CD14-positive monocyte (primary cell): Measurements from ENCODE around the gene DHRS12. TPM values are rescaled to one million over a fixed set of nuclear protein-coding genes. Genes with fewer than 3 reads are reported as not detected.

Experiments used
- DNase-seq, 3 donors: peaks; one replicate each; pipeline ENCODE4 v3.0.0-alpha.2; 2011 to 2022
- H2AFZ ChIP-seq: 2 replicates; pipeline ENCODE4 v1.6.0; 2012; ENCODE audit warnings: mild to moderate bottlenecking, low read depth, low read length, inconsistent platforms; ENCODE audit not compliant: insufficient read depth, poor library complexity, severe bottlenecking
- H3K27ac ChIP-seq, 2 donors: 1 replicate in 1 of 2; 2 replicates in 1 of 2; pipeline ENCODE4 v1.5.1; 2012 to 2013; ENCODE audit warnings: low read length in 2 of 2, control low read depth in 1 of 2, inconsistent platforms in 1 of 2, low read depth in 1 of 2, mild to moderate bottlenecking in 1 of 2
- H3K27me3 ChIP-seq, 2 donors: one replicate each; pipeline versions ENCODE4 v1.6.0 to v1.6.1; 2011 to 2013; ENCODE audit warnings: low read length in 2 of 2; ENCODE audit not compliant: control insufficient read depth in 2 of 2, insufficient read depth in 2 of 2
- H3K36me3 ChIP-seq, 2 donors: replicated peaks in 1 of 2; 1 replicate in 1 of 2; 2 replicates in 1 of 2; pipeline versions ENCODE4 v1.5.1 to v1.6.1; 2012 to 2013; ENCODE audit warnings: low read length in 2 of 2, control low read depth in 1 of 2, inconsistent platforms in 1 of 2, mild to moderate bottlenecking in 1 of 2; ENCODE audit not compliant: insufficient read depth in 2 of 2, control insufficient read depth in 1 of 2
- H3K4me1 ChIP-seq, 2 donors: 1 replicate in 1 of 2; 2 replicates in 1 of 2; pipeline versions ENCODE4 v1.5.1 to v1.6.1; 2012 to 2013; ENCODE audit warnings: low read length in 2 of 2, control low read depth in 1 of 2, inconsistent platforms in 1 of 2, mild to moderate bottlenecking in 1 of 2, moderate library complexity in 1 of 2; ENCODE audit not compliant: insufficient read depth in 2 of 2, control insufficient read depth in 1 of 2
- H3K4me2 ChIP-seq: replicated peaks from 2 replicates; pipeline ENCODE3; 2012; ENCODE audit warnings: low read length, moderate library complexity, mild to moderate bottlenecking; ENCODE audit not compliant: poor library complexity, severe bottlenecking; ENCODE audit errors: extremely low read depth
- H3K4me3 ChIP-seq, 3 experiments: fragments of 200-600 bp in 1 of 3; sonication (generic) in 1 of 3; replicated peaks in 1 of 3; 1 replicate in 2 of 3; 2 replicates in 1 of 3; pipeline ENCODE4 v1.5.1; 2011 to 2013; ENCODE audit warnings: low read length in 3 of 3, mild to moderate bottlenecking in 3 of 3, control low read depth in 2 of 3, low read depth in 2 of 3, inconsistent platforms in 1 of 3, moderate library complexity in 1 of 3
- H3K79me2 ChIP-seq: 2 replicates; pipeline ENCODE4 v1.6.0; 2012; ENCODE audit warnings: mild to moderate bottlenecking, control low read depth, inconsistent platforms, low read length, moderate library complexity; ENCODE audit not compliant: insufficient read depth
- H3K9ac ChIP-seq: 2 replicates; pipeline ENCODE4 v1.6.0; 2017; ENCODE audit warnings: low read length, mild to moderate bottlenecking; ENCODE audit not compliant: insufficient read depth, poor library complexity, severe bottlenecking
- H3K9me3 ChIP-seq, 2 donors: replicated peaks in 1 of 2; 1 replicate in 1 of 2; 2 replicates in 1 of 2; pipeline versions ENCODE4 v1.5.1 to v1.6.1; 2012 to 2013; ENCODE audit warnings: low read length in 2 of 2, control low read depth in 1 of 2; ENCODE audit not compliant: control insufficient read depth in 1 of 2, insufficient read depth in 1 of 2
- H4K20me1 ChIP-seq: 2 replicates; pipeline ENCODE4 v1.6.0; 2012; ENCODE audit warnings: mild to moderate bottlenecking, low read length, control low read depth, moderate library complexity; ENCODE audit not compliant: insufficient read depth
- H3K27ac Mint-ChIP-seq, 7 donors: one replicate each; pipeline ENCODE4 v1.8.0; 2020; ENCODE audit warnings: mild to moderate bottlenecking in 7 of 7, mixed read lengths in 7 of 7, moderate library complexity in 6 of 7, inconsistent platforms in 2 of 7
- H3K27me3 Mint-ChIP-seq, 3 donors: one replicate each; pipeline ENCODE4 v1.8.0; 2021 to 2022; ENCODE audit warnings: low read depth in 3 of 3, mild to moderate bottlenecking in 3 of 3, mixed read lengths in 3 of 3, moderate library complexity in 3 of 3, inconsistent platforms in 1 of 3
- H3K36me3 Mint-ChIP-seq, 2 donors: one replicate each; pipeline ENCODE4 v1.8.0; 2020; ENCODE audit warnings: mixed read lengths in 2 of 2, inconsistent platforms in 1 of 2, mild to moderate bottlenecking in 1 of 2
- H3K4me1 Mint-ChIP-seq: one replicate; pipeline ENCODE4 v1.8.0; 2020; ENCODE audit warnings: mild to moderate bottlenecking, mixed read lengths
- H3K4me3 Mint-ChIP-seq, 2 donors: one replicate each; pipeline ENCODE4 v1.8.0; 2020; ENCODE audit warnings: mild to moderate bottlenecking in 2 of 2, mixed read lengths in 2 of 2, moderate library complexity in 1 of 2
- H3K9me3 Mint-ChIP-seq, 7 donors: one replicate each; pipeline ENCODE4 v1.8.0; 2020 to 2022; ENCODE audit warnings: mixed read lengths in 7 of 7, mild to moderate bottlenecking in 6 of 7, moderate library complexity in 6 of 7, inconsistent platforms in 2 of 7
- CTCF ChIP-seq: fragments of 200-600 bp; IDR thresholded peaks from one replicate; pipeline ENCODE4 v1.8.0; 2022; ENCODE audit warnings: antibody characterized with exemption, mild to moderate bottlenecking
- WGBS: methylation state at CpG from one replicate; pipeline ENCODE4 v1.1.5; 2013; ENCODE audit warnings: missing lambda C conversion rate; ENCODE audit not compliant: insufficient coverage; 5-methylcytosine and 5-hydroxymethylcytosine counted together
- intact Hi-C, 2 donors: fragments of 100-400 bp; cut with micrococcal nuclease; formaldehyde crosslinking; loops; one replicate each; pipeline versions ENCODE4 v1.15.0 to v1.15.1; 2023
- polyA plus RNA-seq, 3 donors: library from polyadenylated mRNA; depleted of rRNA in 1 of 3; unstranded in 2 of 3; stranded (reverse) in 1 of 3; fragments of 300-500 nt in 2 of 3; fragments of >200 nt in 1 of 3; fragmentation: Illumina TruSeq in 2 of 3; gene quantifications; 1 replicate in 2 of 3; 2 replicates in 1 of 3; pipeline ENCODE4 v1.2.3, GENCODE V29; 2012 to 2021

The DHRS12 gene
- polyA plus RNA-seq, 3 donors = 7.6 to 20.2 (median 20.0) TPM

- no peak overlapping the region for H3K27ac ChIP-seq
- peaks cover 87 to 92% of the 10 kb centered on the region in 2 donors for H3K36me3 Mint-ChIP-seq
- no peak overlapping the region for H3K4me3 ChIP-seq
- H2AFZ ChIP-seq = no peak overlapping the region
- H3K9me3 ChIP-seq = no peaks in the 10 kb centered on the region
- TF ChIP-seq CTCF = no peak
- H4K20me1 ChIP-seq = no peaks in the 10 kb centered on the region
- 100% methylated on average over 1 of the region's 2 CpGs for WGBS
- peaks cover 85 to 98% of the 10 kb centered on the region in 2 donors for H3K36me3 ChIP-seq
- H3K4me3 Mint-ChIP-seq = no peak overlapping the region
- H3K9me3 Mint-ChIP-seq = peaks cover 0 to 2% (median 0%) of the 10 kb centered on the region in 7 donors
- H3K27me3 ChIP-seq = no peaks in the 10 kb centered on the region
- peaks cover 0 to 1% (median 0%) of the 10 kb centered on the region in 3 donors for H3K27me3 Mint-ChIP-seq
- H3K27ac Mint-ChIP-seq = peak overlapping the region in 1 of 7 donors; percentile 42
- no peaks in the 10 kb centered on the region for H3K79me2 ChIP-seq
- no peak overlapping the region for H3K9ac ChIP-seq
- intact Hi-C loops = no loop called here
- no peak overlapping the region for H3K4me2 ChIP-seq
- H3K4me1 ChIP-seq = no peaks in the 10 kb centered on the region
- DNase-seq = no peak
- H3K4me1 Mint-ChIP-seq = peaks cover 3% of the 10 kb centered on the region
Observed at GRCh38 chr13:51763486-51763885, 40.5 kb downstream of the DHRS12 start.

GRCh38 chr13:51761643-51762350 lies 42.2 kb downstream of the DHRS12 start:
- WGBS = 97% methylated on average over 8 of the region's 16 CpGs
- Histone ChIP-seq H3K4me1 (no peaks in the 10 kb centered on the region), H3K27me3 (no peaks in the 10 kb centered on the region), H2AFZ (no peak overlapping the region), H3K79me2 (no peaks in the 10 kb centered on the region), H3K36me3 (peaks cover 96 to 100% of the 10 kb centered on the region in 2 donors), H3K27ac (no peak overlapping the region), H3K4me2 (no peak overlapping the region), H3K9me3 (no peaks in the 10 kb centered on the region), H3K4me3 (no peak overlapping the region), H4K20me1 (no peaks in the 10 kb centered on the region), H3K9ac (no peak overlapping the region)
- intact Hi-C loops = no loop called here
- peak overlapping the region in 2 of 7 donors; percentile 13 to 66 for H3K27ac Mint-ChIP-seq
- no peaks in the 10 kb centered on the region for H3K9me3 Mint-ChIP-seq
- peaks cover 3% of the 10 kb centered on the region for H3K4me1 Mint-ChIP-seq
- H3K4me3 Mint-ChIP-seq = no peak overlapping the region
- peaks cover 92 to 95% of the 10 kb centered on the region in 2 donors for H3K36me3 Mint-ChIP-seq
- DNase-seq = no peak
- no peaks in the 10 kb centered on the region for H3K27me3 Mint-ChIP-seq
- no peak for TF ChIP-seq CTCF
